HFFc6 (cell line): ENCODE measurements around the gene ILDR2. TPM values are rescaled to one million over a fixed set of nuclear protein-coding genes. Genes with fewer than 3 reads are reported as not detected.

Source experiments
- DNase-seq: peaks from one replicate; pipeline ENCODE4 v3.0.0-alpha.2; 2018
- H3K27ac Mint-ChIP-seq: 2 replicates; pipeline ENCODE4 v1.8.0; 2020; ENCODE audit warnings: mild to moderate bottlenecking, mixed read lengths
- H3K27me3 Mint-ChIP-seq: 2 replicates; pipeline ENCODE4 v1.8.0; 2021; ENCODE audit warnings: mild to moderate bottlenecking, moderate library complexity, mixed read lengths; ENCODE audit not compliant: insufficient read depth
- H3K36me3 Mint-ChIP-seq: 2 replicates; pipeline ENCODE4 v1.8.0; 2021; ENCODE audit warnings: low read depth, mixed read lengths
- H3K4me1 Mint-ChIP-seq: 2 replicates; pipeline ENCODE4 v1.8.0; 2020; ENCODE audit warnings: low read depth, mixed read lengths
- H3K4me3 Mint-ChIP-seq: 2 replicates; pipeline ENCODE4 v1.8.0; 2020; ENCODE audit warnings: mild to moderate bottlenecking, moderate library complexity, mixed read lengths
- H3K9me3 Mint-ChIP-seq: 2 replicates; pipeline ENCODE4 v1.8.0; 2020; ENCODE audit warnings: mild to moderate bottlenecking, mixed read lengths
- total RNA-seq, 6 experiments: library from RNA; stranded (reverse); fragmentation: NEBNext Ultra II Directional; extraction: Animal tissue kit (Norgen Biotek cat#: 25700); gene quantifications; 2 replicates in 1 of 6; 3 replicates in 5 of 6; pipeline ENCODE4 v1.2.3, GENCODE V29; 2021
- TF ChIP-seq, protein P1 (sequence below): fragments of 200-600 bp; sonication (generic); IDR thresholded peaks from 2 replicates; pipeline ENCODE4 v1.5.0; 2021; ENCODE audit warnings: antibody characterized with exemption, mild to moderate bottlenecking

The ILDR2 gene
- total RNA-seq, 6 experiments from 2014 or later = not detected

GRCh38 chr1:166978821-166979220, 3.5 kb upstream of the ILDR2 start:
- TF ChIP-seq, protein P1, sequence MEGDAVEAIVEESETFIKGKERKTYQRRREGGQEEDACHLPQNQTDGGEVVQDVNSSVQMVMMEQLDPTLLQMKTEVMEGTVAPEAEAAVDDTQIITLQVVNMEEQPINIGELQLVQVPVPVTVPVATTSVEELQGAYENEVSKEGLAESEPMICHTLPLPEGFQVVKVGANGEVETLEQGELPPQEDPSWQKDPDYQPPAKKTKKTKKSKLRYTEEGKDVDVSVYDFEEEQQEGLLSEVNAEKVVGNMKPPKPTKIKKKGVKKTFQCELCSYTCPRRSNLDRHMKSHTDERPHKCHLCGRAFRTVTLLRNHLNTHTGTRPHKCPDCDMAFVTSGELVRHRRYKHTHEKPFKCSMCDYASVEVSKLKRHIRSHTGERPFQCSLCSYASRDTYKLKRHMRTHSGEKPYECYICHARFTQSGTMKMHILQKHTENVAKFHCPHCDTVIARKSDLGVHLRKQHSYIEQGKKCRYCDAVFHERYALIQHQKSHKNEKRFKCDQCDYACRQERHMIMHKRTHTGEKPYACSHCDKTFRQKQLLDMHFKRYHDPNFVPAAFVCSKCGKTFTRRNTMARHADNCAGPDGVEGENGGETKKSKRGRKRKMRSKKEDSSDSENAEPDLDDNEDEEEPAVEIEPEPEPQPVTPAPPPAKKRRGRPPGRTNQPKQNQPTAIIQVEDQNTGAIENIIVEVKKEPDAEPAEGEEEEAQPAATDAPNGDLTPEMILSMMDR = no peak
- peaks cover 31% of the 10 kb centered on the region for H3K27me3 Mint-ChIP-seq
- no peaks in the 10 kb centered on the region for H3K9me3 Mint-ChIP-seq

GRCh38 chr1:166977951-166978350, 2.6 kb upstream of the ILDR2 start:
- DNase-seq = no peak
- peaks cover 7% of the 10 kb centered on the region for H3K4me1 Mint-ChIP-seq
- H3K36me3 Mint-ChIP-seq = no peaks in the 10 kb centered on the region
- H3K27me3 Mint-ChIP-seq = peaks cover 31% of the 10 kb centered on the region
- no peak overlapping the region for H3K4me3 Mint-ChIP-seq
- H3K27ac Mint-ChIP-seq = no peak overlapping the region
- H3K9me3 Mint-ChIP-seq = no peaks in the 10 kb centered on the region
- TF ChIP-seq, protein P1 = no peak

More at GRCh38 chr1:166978821-166979220, 3.5 kb upstream of the ILDR2 start:
- H3K27ac Mint-ChIP-seq = no peak overlapping the region
- peaks cover 7% of the 10 kb centered on the region for H3K4me1 Mint-ChIP-seq
- no peak for DNase-seq
- no peak overlapping the region for H3K4me3 Mint-ChIP-seq
- no peaks in the 10 kb centered on the region for H3K36me3 Mint-ChIP-seq

GRCh38 chr1:166974647-166975345, 544 bp downstream of the ILDR2 start:
- peaks cover 7% of the 10 kb centered on the region for H3K4me1 Mint-ChIP-seq
- H3K36me3 Mint-ChIP-seq = no peaks in the 10 kb centered on the region
- no peaks in the 10 kb centered on the region for H3K9me3 Mint-ChIP-seq
- TF ChIP-seq, protein P1 = no peak
- no peak for DNase-seq
- H3K27me3 Mint-ChIP-seq = peaks cover 47% of the 10 kb centered on the region
- peak overlapping the region; percentile 75 for H3K4me3 Mint-ChIP-seq
- no peak overlapping the region for H3K27ac Mint-ChIP-seq

GRCh38 chr1:166972826-166973225, 2.5 kb downstream of the ILDR2 start:
- Mint-ChIP-seq H3K27ac (no peak overlapping the region), H3K36me3 (no peaks in the 10 kb centered on the region), H3K4me1 (peaks cover 7% of the 10 kb centered on the region), H3K4me3 (no peak overlapping the region), H3K9me3 (no peaks in the 10 kb centered on the region), H3K27me3 (peaks cover 52% of the 10 kb centered on the region)
- TF ChIP-seq, protein P1 = no peak
- DNase-seq = no peak

DNA sequence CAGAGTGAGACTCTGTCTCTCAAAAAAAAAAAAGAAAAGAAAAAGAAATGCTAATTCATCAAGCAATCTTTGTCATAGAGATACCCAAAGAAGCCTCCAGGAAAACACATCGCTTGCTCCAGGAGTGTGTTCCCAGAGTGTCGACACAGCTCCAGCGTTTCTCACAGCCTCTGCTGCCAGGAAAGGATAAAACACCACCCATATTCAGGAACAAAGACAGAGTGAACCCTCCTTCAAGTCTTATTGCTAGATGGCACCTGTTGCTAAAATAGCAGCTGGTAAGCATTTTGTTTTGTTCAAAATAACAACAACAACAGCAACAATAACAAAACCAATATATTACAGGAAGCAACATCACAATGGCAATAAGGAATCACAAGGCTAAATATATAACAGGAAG, 3.1 kb downstream of the ILDR2 start:
- no peak for DNase-seq
- H3K4me3 Mint-ChIP-seq = no peak overlapping the region
- H3K4me1 Mint-ChIP-seq = peaks cover 7% of the 10 kb centered on the region
- H3K36me3 Mint-ChIP-seq = no peaks in the 10 kb centered on the region
- H3K27ac Mint-ChIP-seq = no peak overlapping the region
- H3K9me3 Mint-ChIP-seq = no peaks in the 10 kb centered on the region
- H3K27me3 Mint-ChIP-seq = peaks cover 54% of the 10 kb centered on the region
- TF ChIP-seq, protein P1 = no peak
